ENCODE data around the gene TMPRSS3. TPM values are rescaled to one million over a fixed set of nuclear protein-coding genes. Genes with fewer than 3 reads are reported as not detected.

The TMPRSS3 gene
- total RNA-seq, 1 experiment from 2014 or later = not detected

GRCh38 chr21:42429021-42429420, 33.2 kb upstream of the TMPRSS3 start:
- no peak for DNase-seq (ENCODE audit: low read depth)

- DNase-seq (ENCODE audit: low read depth) = no peak
Observed at GRCh38 chr21:42427809-42428419, 32.1 kb upstream of the TMPRSS3 start.

GRCh38 chr21:42426876-42427480, 31.1 kb upstream of the TMPRSS3 start:
- no peak for DNase-seq (ENCODE audit: low read depth)

GRCh38 chr21:42426424-42426823, 30.6 kb upstream of the TMPRSS3 start:
- no peak for DNase-seq (ENCODE audit: low read depth)

- DNase-seq (ENCODE audit: low read depth) = no peak
Observed at GRCh38 chr21:42425591-42425990, 29.7 kb upstream of the TMPRSS3 start.

GRCh38 chr21:42424914-42425541, 29.2 kb upstream of the TMPRSS3 start:
- no peak for DNase-seq (ENCODE audit: low read depth)

- DNase-seq (ENCODE audit: low read depth) = no peak
Observed at GRCh38 chr21:42423685-42424084, 27.8 kb upstream of the TMPRSS3 start.

GRCh38 chr21:42423197-42423675, 27.4 kb upstream of the TMPRSS3 start:
- no peak for DNase-seq (ENCODE audit: low read depth)

GRCh38 chr21:42421018-42421793, 25.4 kb upstream of the TMPRSS3 start:
- no peak for DNase-seq (ENCODE audit: low read depth)

- no peak for DNase-seq (ENCODE audit: low read depth)
Observed at GRCh38 chr21:42419845-42420244, 24.0 kb upstream of the TMPRSS3 start.

GRCh38 chr21:42418886-42419285, 23.0 kb upstream of the TMPRSS3 start:
- DNase-seq (ENCODE audit: low read depth) = no peak

- no peak for DNase-seq (ENCODE audit: low read depth)
Observed at GRCh38 chr21:42417533-42417932, 21.7 kb upstream of the TMPRSS3 start.

- DNase-seq (ENCODE audit: low read depth) = no peak
Observed at GRCh38 chr21:42414928-42415769, 19.3 kb upstream of the TMPRSS3 start.

GRCh38 chr21:42414553-42414927, 18.7 kb upstream of the TMPRSS3 start:
- DNase-seq (ENCODE audit: low read depth) = no peak

- no peak for DNase-seq (ENCODE audit: low read depth)
Observed at GRCh38 chr21:42414066-42414465, 18.2 kb upstream of the TMPRSS3 start.

GRCh38 chr21:42413500-42413899, 17.6 kb upstream of the TMPRSS3 start:
- DNase-seq (ENCODE audit: low read depth) = no peak

- no peak for DNase-seq (ENCODE audit: low read depth)
Observed at GRCh38 chr21:42413093-42413492, 17.2 kb upstream of the TMPRSS3 start.

GRCh38 chr21:42412636-42412933, 16.7 kb upstream of the TMPRSS3 start:
- DNase-seq (ENCODE audit: low read depth) = no peak

GRCh38 chr21:42411891-42412635, 16.2 kb upstream of the TMPRSS3 start:
- no peak for DNase-seq (ENCODE audit: low read depth)

- DNase-seq (ENCODE audit: low read depth) = no peak
Observed at GRCh38 chr21:42411197-42411869, 15.5 kb upstream of the TMPRSS3 start.
